GOT3 (cell line): ENCODE measurements around the gene RBM15.

ENCODE experiments used
- DNase-seq: peaks from one replicate; lab custom pipeline; 2025; ENCODE audit warnings: mixed read lengths; lab: John Stamatoyannopoulos, UW

Gene RBM15

DNA sequence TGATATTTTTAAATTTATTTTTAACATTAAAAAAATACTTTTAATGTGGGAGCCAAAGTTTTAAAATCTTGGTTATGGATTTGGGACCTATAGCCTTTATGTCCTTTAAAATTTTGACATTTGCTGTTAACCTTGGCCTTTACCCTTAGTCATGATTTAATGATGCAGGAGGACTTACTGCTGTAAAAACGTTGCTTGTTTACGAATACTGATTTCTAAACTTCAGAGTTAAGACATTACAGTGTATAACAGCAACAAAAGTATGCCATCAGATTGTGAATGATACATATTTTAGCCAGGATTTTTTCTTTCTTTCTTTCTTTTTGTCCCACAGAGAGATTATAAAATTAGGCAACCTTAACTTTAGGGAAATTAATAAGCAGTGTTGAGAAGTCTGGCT lies 8.9 kb downstream of the RBM15 start:
- no peak for DNase-seq

DNA sequence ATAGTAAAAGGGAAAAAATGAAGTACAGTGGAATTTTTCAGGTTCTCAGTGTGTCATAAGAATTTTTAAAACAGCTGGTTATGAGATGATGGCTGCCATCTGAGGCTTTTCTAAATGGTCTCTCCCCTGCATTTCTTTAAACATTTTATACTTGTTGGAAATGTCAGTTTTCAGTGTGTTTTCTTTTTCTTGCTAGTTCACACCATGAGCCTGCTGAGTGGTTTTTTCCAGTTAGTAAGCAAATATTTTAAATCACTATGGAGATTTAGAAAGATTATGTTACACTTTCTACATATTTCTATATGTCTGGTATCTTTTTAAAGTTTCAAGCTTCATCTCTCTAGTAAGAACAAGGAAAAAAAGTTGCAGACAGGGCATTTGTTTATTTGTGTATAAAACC lies 9.6 kb downstream of the RBM15 start:
- DNase-seq: no peak

DNA sequence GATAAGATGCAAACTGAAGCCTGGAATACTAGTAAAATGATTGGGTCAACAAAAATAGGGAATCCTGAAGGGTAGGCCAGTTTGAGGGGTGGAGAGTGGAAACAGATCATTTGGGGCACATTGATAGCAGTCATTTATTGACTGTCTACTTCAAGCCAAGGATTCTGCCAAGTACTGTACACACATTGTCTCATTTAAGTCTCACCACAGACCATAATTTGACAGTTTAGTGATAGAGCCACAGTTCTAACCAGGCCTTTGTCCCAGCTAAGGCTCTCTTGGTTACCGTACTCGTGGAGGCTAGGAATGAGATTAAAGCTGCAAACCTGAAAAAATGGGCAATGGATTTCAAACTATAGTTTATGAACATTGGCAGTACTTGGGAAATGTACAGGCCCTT lies 11.2 kb downstream of the RBM15 start:
- no peak for DNase-seq

DNA sequence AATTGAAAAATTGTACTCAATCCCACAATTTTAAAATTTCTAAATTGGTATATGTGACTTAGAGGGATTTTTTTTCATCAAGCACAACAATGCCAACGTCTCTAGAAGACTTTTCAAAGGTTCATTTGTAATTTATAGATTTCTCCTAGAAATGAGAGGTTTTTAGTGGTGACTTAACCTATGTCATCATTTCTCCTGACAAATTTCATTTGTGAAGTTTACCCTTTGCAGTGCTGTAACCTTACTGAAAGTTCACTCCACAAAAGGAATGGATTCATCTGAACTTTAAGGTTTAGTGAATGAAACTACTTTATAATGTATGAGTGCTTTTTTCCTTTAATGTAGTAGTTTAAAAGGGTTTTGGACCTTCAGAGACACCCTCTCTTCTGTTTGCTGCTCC lies 16.1 kb downstream of the RBM15 start:
- DNase-seq: no peak

DNA sequence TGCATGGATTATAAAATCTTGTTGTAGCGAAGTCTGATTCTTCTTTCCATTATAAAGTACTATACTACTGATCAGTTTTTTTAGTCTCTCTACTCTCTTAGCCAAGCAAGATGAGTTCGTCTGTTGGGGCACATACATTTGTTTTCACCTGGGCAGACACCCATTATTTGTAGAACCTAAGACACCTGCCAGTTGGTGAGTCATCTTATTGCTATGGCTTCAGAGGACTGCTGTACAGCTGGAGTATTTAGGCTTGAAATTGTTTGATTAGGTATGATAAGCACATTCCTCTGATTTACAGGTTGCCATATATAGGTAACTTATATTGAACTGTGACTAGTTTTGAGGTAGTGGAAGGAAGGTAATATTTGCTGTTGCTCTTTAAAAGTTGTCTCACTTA lies 17.2 kb downstream of the RBM15 start:
- DNase-seq: no peak

DNA sequence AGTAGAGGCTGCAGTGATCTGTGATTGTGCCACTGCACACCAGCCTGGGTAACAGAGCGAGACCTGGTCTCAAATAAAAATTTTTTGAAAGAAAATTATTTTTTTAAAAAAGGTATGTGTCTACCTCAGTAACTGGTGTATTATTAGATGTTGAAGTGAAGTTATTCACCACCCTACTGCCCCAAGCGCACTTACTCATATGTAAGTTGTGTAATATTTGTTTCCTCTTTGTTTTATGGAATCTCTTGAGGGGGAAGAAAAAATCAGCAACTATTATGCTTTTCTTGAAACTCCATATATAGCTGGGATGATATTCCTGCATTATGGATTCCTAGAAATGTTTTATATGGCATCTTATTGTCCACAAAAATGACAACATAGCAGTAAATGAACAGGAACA lies 21.3 kb downstream of the RBM15 start:
- DNase-seq: no peak

DNA sequence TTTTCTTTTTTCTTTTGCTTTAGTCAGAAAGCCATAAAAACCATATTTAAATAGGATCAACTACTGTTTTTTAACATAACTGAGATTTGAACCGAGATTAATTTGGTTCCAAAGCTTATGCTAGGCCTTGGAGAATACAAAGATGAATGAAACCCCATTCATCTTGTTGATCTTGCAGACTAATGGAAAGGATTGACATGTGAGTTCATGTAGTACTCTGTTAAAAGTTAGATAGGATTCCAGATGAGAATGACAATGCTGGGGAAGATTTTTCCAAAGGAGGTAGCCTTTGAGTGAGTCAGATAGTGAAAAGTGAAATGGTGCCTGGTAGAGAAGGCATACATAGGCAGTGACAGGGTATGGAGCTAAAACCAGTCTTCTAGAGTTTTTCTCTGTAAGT lies 22.7 kb downstream of the RBM15 start:
- DNase-seq: no peak

DNA sequence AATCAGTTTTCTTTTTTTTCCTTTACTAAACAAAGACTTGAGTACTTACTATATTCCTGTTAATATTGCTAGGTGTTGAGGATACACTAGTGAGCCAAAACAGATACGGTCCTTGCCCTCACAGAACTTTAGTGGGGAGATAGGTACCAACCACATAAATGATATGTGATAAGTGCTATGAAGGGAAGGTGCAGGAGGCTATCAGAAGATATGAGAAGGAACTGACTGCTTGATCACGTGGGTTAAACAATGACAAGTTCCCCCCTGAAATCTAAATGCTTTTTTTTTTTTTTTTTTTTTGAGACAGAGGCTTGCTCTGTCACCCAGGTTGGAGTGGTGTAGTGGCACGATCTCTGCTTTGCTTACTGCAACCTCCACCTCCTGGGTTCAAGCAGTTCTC lies 25.0 kb downstream of the RBM15 start:
- no peak for DNase-seq

DNA sequence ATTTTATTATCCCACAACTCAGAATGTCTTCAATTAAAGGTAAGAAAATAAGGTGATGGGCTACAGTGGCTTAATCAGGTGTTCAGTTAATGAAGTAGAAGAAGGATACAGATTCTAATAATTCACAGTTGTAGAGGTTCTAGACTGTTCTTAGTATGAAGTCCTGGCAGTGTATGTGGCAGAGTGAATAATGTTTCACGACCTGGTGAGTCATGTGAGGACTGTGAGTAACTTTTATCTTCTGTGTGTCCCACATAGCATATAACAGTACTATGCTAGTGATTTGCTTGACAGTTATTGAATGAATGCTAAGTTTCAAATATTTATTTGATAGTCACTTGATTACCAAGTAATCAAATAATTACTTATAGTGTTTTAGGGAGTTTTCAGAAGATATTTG lies 31.6 kb downstream of the RBM15 start:
- DNase-seq: no peak

DNA sequence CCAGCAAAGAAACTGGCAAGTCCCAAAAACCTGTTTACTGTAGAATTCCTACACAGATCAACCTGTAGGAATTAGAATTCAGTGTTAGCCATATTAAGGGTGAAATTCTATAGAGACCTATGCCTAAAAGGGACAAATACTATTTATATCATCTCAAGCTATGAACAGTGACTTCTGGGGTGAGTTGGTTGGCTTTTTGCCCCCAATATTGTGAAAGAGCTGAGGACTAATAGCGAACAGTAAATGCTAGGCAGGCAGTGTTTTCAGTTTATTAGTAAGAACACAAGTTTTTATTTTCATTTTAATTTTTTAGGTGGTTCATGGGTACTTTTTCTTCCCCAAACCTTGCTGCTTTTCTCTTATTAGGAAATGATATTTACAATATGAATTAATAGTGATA lies 36.3 kb downstream of the RBM15 start:
- DNase-seq: no peak

DNA sequence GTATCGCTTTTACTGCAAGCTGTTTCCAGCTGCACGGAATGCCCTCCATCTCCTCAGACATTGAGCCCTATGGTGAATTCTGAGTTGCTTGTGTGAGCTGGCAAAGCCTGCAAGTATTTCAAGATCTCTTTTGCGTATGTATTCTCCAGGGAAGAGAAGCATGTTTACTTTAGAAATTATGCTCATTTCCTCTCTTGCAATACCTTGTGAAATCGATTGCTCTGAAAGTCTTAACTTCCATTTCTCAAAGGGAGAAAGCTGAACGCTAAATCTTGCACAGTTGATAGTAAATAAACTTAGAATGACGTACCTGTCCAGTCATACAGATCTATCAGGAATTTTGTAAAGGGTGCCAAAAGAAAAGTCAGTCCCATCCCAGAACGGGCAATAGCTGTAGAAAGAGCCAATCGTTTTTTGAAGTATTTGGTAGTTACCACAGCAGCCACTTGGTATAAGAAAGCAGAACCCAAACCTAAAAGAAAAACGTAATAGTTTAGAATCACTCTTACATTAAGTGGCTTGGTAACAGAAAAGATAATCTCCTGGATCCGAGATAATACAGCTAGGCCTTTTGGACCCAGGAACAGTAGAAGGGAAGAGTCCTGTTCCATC lies 41.6 kb downstream of the RBM15 start:
- DNase-seq: no peak

DNA sequence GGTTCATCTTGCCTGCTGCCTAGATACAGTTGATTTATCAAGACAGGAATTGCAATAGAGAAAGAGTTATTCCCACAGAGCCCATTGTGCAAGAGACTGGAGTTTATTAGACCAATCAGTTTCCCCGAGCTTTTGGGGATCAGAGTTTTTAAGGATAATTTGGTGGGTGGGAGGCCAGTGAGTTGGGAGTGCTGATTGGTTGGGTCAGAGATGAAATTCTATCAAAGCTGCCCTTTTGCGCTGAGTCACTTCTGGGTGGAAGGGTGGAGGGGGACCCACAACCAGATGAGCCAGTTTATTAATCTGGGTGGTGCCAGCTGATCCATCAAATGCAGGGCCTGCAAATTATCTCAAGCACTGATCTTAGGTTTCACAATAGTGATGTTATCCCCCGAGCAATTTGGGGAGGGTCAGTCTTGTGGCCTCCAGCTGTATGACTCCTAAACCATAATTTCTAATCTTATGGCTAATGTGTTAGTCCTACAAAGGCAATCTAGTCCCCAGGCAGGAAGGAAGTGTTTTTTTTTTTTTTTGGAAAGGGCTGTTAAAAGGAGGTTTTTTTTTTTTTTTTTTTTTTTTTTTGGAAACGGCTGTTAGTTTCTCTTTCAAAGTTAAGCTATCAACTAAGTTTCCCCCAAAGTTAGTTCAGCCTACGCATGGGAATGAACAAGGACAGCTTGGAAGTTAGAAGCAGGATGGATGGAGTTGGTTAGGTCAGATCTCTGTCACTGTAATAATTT lies 44.2 kb downstream of the RBM15 start:
- DNase-seq: no peak

DNA sequence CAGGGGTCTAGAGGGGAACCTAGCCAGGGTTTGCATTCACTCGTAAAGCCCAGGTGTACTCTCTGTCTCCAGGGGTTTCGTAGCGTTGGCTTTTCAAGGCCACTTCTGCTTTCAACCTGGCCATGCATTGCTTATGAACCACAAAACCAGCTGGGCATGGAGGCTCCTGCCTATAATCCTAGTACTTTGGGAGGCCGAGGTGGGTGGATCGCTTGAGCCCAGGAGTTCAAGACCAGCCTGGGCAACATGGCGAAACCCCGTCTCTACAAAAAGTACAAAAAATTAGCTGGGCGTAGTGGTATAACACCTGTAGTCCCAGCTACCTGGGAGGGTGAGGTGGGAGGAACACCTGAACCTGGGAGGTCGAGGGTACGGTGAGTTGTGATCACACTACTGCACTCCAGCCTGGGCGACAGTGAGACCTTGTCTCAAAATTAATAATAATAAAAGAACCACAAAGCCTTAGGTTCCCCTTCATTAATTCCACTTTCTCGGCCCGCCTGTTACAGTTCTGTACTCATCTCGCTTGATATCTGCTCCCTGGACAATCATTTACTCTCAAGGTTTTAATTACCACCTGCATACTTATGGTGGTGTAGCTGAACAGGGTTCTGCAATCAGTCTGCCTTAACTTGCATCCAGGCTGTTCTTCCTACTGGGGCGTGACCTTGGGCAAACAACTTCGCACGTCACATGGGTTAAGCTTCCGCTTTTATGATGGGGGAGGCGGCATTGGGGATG lies 45.6 kb downstream of the RBM15 start:
- DNase-seq: no peak

DNA sequence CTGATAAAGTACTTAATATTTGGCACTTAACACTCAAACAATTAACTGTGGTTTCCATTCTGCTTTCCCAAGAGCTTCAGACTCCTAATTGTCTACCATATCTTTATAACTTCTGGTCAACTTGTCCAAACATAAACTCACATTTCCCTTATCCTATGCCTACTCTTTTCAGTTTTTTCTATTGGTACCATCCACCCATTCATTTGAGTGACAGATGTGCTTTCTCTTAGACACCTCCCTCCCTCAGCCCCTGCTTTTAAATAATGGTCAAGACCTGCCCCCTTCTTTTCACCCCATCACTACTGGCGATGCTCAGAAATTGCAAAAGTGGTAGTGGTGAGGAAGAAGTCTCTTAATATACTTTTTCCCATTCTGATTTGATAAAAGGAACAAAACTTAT lies 46.2 kb downstream of the RBM15 start:
- no peak for DNase-seq

DNA sequence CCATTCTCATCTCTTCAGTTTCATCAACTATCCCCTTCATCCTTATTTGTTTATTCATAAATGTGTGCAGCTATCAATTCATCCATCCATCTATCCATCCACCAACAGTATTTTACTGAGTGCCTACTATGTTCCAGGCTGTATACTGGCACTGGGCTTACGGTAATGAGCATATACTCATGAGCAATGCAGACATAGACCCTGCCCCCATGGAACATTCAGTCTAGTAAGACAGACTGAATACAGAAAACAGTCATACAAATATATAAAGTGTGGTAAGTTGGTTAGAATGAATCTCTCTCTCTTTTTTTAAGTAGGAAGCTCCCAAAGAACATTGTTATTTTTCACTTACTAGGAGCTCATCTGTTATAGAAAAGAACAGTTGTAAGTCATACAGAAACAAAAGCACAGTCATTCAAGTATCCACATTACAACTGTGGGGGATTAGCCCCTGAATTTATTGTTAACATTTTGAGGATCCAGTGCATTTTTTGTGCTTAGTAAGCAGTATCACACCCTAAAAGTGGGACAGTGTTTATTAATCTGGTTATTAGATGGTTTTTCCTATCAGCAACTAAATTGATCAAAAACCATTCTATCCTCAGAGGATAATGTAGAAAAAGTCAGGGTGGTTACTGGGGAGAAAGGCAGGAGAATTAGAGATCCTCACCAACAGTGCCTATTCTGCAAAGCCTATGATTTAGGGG lies 48.0 kb downstream of the RBM15 start:
- no peak for DNase-seq

DNA sequence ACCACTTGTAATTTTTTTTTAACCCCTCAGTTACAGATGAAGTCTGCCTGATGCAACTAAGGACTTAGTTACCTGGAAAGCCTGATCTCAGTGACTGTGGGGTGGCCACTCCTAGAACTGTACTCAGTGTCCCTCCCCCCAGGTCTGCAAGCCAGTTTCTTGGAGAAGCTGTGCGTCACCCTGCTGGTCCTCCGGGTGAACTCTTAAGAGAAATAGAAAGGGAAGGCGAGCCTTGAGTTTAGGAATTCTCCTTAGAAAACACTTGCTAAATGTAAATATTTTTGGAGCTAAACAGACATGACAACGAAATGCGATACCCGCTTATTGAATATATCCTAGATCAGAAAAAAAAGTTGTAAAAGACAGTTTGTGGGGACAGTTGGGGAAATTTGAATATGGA lies 50.9 kb downstream of the RBM15 start:
- DNase-seq: no peak

DNA sequence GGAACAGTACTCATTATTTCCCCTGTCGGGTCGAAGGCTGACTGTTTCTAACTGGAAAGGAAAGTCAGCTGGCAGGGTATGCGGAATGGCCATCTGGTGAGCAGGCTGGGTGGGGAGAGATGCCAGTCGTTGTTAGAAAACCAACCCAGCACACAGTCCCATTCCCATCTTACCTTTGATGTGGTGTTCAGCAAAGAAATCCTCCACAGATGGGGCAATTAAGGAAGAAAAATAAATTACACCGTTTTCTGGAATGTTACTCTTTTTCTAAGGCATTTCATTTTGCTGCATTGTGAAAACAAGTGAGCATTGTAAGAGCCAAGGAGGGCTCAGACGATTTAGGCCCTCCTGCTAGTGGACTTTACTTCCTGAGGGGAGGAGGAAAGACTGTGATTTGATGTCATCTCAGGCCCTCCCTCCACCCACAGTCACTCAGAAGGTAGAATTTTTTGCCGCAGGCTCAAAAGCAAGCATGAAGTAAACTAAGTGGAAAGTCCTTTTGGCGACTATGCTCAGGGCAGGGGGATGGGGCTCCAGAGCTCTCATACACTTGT lies 51.6 kb downstream of the RBM15 start, which contains the start of gene SLC16A4:
SLC16A4 (minus strand) TSS at position 335 of the 554 bp plus-strand sequence. CDS start 1,703 bp downstream, outside the sequence.
- no peak for DNase-seq

DNA sequence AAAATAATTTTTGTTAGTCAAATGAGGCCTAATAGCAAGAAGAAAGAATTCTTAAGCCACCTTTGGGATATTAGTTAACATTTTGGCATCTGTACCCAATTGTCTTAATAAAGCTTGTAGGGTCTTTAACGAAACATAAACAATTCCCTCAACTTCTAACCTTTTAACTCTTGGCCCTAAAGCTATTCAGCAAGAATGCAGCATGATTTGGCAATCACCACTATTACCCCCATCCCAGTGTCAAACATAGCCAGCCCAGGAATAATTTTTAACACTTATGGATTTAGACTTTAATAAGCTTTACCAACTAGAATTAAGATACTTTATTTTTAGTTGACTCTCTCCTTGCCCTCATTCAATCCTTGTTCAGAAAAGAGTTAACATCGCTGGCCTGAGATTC lies 54.1 kb downstream of the RBM15 start:
- no peak for DNase-seq

DNA sequence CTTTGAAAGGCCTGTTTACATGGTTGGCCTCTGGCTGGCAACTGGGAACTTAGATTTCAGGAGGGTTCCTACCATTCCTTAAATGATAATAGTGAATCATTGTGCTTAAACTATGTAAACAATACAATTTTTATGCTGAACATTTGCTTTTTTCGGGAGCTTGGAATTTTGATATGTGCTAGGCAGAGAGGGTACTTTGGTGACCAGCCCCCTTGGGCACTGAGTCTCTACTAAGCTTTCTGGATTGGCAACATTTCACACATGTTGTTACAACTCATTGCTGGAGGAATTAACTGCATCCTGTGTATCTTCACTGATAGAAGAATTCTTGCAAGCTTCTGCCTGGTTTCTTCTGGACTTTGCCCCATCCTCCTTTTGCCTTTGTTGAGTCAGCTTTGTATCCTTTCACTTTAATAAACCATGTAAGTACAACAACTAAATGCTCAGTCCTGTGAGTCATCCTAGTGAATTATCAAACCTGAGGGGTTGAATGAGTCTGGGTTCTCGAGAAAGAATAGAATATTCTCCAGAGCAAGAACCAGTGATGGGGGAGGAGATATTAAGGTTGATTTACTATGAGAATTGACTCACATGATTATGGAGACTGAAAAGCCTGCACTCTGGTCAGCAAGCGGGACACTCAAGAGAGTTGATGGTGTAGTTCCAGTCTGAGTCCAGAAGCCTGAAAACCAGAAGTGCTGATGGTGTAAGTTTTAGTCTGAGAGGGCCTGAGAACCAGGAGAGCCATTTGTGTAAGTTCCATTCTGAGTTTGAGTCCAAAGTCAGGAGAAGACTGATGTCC lies 54.7 kb downstream of the RBM15 start:
- no peak for DNase-seq

DNA sequence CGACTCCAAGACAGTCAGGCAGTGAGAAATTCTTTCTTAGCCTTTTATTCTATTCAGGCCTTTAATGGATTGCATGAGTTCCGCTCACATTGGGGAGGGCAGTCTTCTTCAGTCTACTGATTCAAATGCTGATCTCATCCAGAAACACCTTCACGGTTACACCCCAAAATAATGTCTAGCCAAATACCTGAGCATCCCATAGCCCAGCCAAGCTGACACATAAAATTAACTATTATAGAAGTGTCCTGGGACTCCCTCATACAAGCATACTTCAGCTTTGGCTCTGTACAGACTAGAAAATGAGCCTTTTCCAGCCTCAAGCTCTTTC lies 55.3 kb downstream of the RBM15 start:
- no peak for DNase-seq
